Astrocyte (in vitro differentiated cells and primary cell): ENCODE data around the gene SLC35F4.

Source experiments
- EZH2 ChIP-seq: IDR thresholded peaks from 2 replicates; pipeline ENCODE4 v1.6.1; 2012; ENCODE audit warnings: mild to moderate bottlenecking, low read length, inconsistent platforms; ENCODE audit not compliant: insufficient read depth
- TF ChIP-seq, protein P1 (sequence below): IDR thresholded peaks from 2 replicates; pipeline ENCODE4 v1.5.1; 2011; ENCODE audit warnings: low read depth, mild to moderate bottlenecking, inconsistent platforms, low read length, moderate library complexity; ENCODE audit not compliant: insufficient read depth

- TF ChIP-seq, protein P1, sequence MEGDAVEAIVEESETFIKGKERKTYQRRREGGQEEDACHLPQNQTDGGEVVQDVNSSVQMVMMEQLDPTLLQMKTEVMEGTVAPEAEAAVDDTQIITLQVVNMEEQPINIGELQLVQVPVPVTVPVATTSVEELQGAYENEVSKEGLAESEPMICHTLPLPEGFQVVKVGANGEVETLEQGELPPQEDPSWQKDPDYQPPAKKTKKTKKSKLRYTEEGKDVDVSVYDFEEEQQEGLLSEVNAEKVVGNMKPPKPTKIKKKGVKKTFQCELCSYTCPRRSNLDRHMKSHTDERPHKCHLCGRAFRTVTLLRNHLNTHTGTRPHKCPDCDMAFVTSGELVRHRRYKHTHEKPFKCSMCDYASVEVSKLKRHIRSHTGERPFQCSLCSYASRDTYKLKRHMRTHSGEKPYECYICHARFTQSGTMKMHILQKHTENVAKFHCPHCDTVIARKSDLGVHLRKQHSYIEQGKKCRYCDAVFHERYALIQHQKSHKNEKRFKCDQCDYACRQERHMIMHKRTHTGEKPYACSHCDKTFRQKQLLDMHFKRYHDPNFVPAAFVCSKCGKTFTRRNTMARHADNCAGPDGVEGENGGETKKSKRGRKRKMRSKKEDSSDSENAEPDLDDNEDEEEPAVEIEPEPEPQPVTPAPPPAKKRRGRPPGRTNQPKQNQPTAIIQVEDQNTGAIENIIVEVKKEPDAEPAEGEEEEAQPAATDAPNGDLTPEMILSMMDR, result no peak
- no peak for TF ChIP-seq EZH2
Measured at GRCh38 chr14:57831981-57832380, 33.9 kb downstream of the SLC35F4 start.
